ENCODE measurements around the gene MICAL1.
A peak's percentile ranks its signal among the peaks of the same experiment; 100 is the strongest.

Gene MICAL1
- 205 to 230 reads per million in 2 donors for total RNA-seq

GRCh38 chr6:109455437-109456110 lies at the start of gene MICAL1:
Gene MICAL1, minus strand, starts transcription at chr6:109455772. Its CDS starts 1,576 bp downstream, at chr6:109454196.
- DNase-seq, result peak; percentile 42 to 89 (median 78)

GRCh38 chr6:109503327-109504224 lies 48.0 kb upstream of the MICAL1 start:
- no peak for DNase-seq

GRCh38 chr6:109498936-109499335 lies 43.4 kb upstream of the MICAL1 start:
- DNase-seq, result no peak

- DNase-seq, result no peak
Observed at GRCh38 chr6:109498052-109498451, 42.5 kb upstream of the MICAL1 start.

- DNase-seq, result no peak
Observed at GRCh38 chr6:109496036-109496772, 40.6 kb upstream of the MICAL1 start.

GRCh38 chr6:109493865-109494264 lies 38.3 kb upstream of the MICAL1 start:
- DNase-seq, result no peak

- DNase-seq, result peak in 2 of 5 experiments; percentile 8 to 99
Observed at GRCh38 chr6:109491207-109491938, 35.8 kb upstream of the MICAL1 start.

- peak in 1 of 5 experiments; percentile 52 for DNase-seq
Observed at GRCh38 chr6:109490713-109491112, 35.1 kb upstream of the MICAL1 start.

GRCh38 chr6:109488001-109488400 lies 32.4 kb upstream of the MICAL1 start:
- DNase-seq, result no peak

GRCh38 chr6:109486068-109486467 lies 30.5 kb upstream of the MICAL1 start:
- DNase-seq, result peak in 1 of 5 experiments; percentile 39

- no peak for DNase-seq
Observed at GRCh38 chr6:109485266-109485935, 29.8 kb upstream of the MICAL1 start.

GRCh38 chr6:109484122-109484521 lies 28.6 kb upstream of the MICAL1 start:
- DNase-seq, result no peak

- no peak for DNase-seq
Observed at GRCh38 chr6:109483735-109484057, 28.1 kb upstream of the MICAL1 start.

GRCh38 chr6:109482905-109483734 lies 27.5 kb upstream of the MICAL1 start, which contains the start of gene ZBTB24:
Gene ZBTB24, minus strand, starts transcription at chr6:109483219. Its CDS starts 1,193 bp downstream, at chr6:109482026.
- DNase-seq, result peak; percentile 84 to 97 (median 87)

- peak in 1 of 5 experiments; percentile 44 for DNase-seq
Observed at GRCh38 chr6:109480993-109481480, 25.5 kb upstream of the MICAL1 start.

- no peak for DNase-seq
Observed at GRCh38 chr6:109478841-109479624, 23.5 kb upstream of the MICAL1 start.

GRCh38 chr6:109478222-109478805 lies 22.7 kb upstream of the MICAL1 start:
- DNase-seq, result no peak

- peak in 1 of 5 experiments; percentile 37 for DNase-seq
Observed at GRCh38 chr6:109477725-109478124, 22.2 kb upstream of the MICAL1 start.

- DNase-seq, result no peak
Observed at GRCh38 chr6:109477184-109477583, 21.6 kb upstream of the MICAL1 start.
